Measurements from ENCODE around the gene KCNS1.

- no peak for TF ChIP-seq NR1H2 (CRISPR knock-in tag; IDR thresholded peaks at IDR 0.05)
- no peak for TF ChIP-seq CTCF (IDR thresholded peaks at IDR 0.05)
- no peak for TF ChIP-seq PRRX2 (CRISPR knock-in tag; IDR thresholded peaks at IDR 0.05)
- TF ChIP-seq ARID4B (CRISPR knock-in tag; IDR thresholded peaks at IDR 0.05; ENCODE audit: borderline replicate concordance), result no peak
- no peak for TF ChIP-seq FOXP4 (CRISPR knock-in tag; IDR thresholded peaks at IDR 0.05)
- TF ChIP-seq MYBL2 (CRISPR knock-in tag; IDR thresholded peaks at IDR 0.05), result no peak
- no peak for TF ChIP-seq FOXP1 (CRISPR knock-in tag; IDR thresholded peaks at IDR 0.05; ENCODE audit: borderline replicate concordance)
- no peak for TF ChIP-seq TEAD4 (CRISPR knock-in tag; IDR thresholded peaks at IDR 0.05)
- no peak for TF ChIP-seq MAX (CRISPR knock-in tag; IDR thresholded peaks at IDR 0.05)
- no peak for TF ChIP-seq STAT6 (CRISPR knock-in tag; conservative IDR thresholded peaks at IDR 0.05; ENCODE audit: low read depth)
- TF ChIP-seq ATF6 (CRISPR knock-in tag; IDR thresholded peaks at IDR 0.05), result no peak
These were observed 13.7 kb downstream of the KCNS1 start for GRCh38 chr20:45087097-45087790.

All from WTC11 (cell line).